Measurements from ENCODE around the gene GABRA5.

DNA sequence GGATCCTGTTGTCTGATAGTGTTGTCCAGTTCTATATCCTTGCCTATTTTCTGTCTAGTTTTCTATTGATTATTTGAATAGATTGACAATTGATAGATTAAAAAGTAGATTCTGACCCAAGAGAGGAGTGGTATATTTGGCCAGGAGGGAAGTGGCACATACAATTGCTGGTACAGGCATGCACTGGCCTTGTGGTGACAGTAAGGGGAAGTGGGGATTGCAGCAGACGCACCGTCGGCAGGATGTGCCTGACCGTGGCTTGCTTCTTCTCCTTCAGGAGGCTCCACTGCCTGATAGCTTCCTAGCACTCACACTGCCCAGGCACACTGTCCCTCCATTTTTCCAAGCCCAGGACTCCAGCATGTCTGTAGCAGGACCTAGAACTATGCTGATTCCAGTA is 114.6 kb downstream of the GABRA5 start:
- TF ChIP-seq, protein P1, sequence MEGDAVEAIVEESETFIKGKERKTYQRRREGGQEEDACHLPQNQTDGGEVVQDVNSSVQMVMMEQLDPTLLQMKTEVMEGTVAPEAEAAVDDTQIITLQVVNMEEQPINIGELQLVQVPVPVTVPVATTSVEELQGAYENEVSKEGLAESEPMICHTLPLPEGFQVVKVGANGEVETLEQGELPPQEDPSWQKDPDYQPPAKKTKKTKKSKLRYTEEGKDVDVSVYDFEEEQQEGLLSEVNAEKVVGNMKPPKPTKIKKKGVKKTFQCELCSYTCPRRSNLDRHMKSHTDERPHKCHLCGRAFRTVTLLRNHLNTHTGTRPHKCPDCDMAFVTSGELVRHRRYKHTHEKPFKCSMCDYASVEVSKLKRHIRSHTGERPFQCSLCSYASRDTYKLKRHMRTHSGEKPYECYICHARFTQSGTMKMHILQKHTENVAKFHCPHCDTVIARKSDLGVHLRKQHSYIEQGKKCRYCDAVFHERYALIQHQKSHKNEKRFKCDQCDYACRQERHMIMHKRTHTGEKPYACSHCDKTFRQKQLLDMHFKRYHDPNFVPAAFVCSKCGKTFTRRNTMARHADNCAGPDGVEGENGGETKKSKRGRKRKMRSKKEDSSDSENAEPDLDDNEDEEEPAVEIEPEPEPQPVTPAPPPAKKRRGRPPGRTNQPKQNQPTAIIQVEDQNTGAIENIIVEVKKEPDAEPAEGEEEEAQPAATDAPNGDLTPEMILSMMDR (conservative IDR thresholded peaks at IDR 0.05; ENCODE audit: low read length) = no peak
- TF ChIP-seq EZH2phosphoT487 (IDR thresholded peaks at IDR 0.05; ENCODE audit: borderline replicate concordance) = no peak

All from Loucy (cell line).